Hematopoietic multipotent progenitor cell treated with erythropoietin and hydrocortisone succinate and interleukin-3 and kit ligand, for 8 days (in vitro differentiated cells): Measurements from ENCODE around the gene RNPS1.
"Not testable (repeated sequence)": the region's sequence is repeated elsewhere in the genome, so short reads cannot be mapped to it uniquely, and the experiment has no call there.

Source experiments
- DNase-seq: peaks from one replicate; pipeline ENCODE4 v3.0.0-alpha.2; 2015

RNPS1 gene

GRCh38 chr16:2253293-2253692 lies 14.6 kb downstream of the RNPS1 start:
- DNase-seq = no peak

GRCh38 chr16:2252806-2253148 lies 15.1 kb downstream of the RNPS1 start:
- no peak for DNase-seq

- DNase-seq = peak; percentile 94
Measured at GRCh38 chr16:2251296-2252111, 16.4 kb downstream of the RNPS1 start, which contains the start of gene ECI1. ECI1 (minus strand) TSS chr16:2251587; CDS start chr16:2251566, 21 bp downstream.

- DNase-seq = peak; percentile 58
Measured at GRCh38 chr16:2250652-2251295, 17.2 kb downstream of the RNPS1 start.

GRCh38 chr16:2246301-2246885 lies 21.5 kb downstream of the RNPS1 start:
- no peak for DNase-seq

- no peak for DNase-seq
Measured at GRCh38 chr16:2244926-2245795, 22.8 kb downstream of the RNPS1 start.

GRCh38 chr16:2244301-2244700 lies 23.6 kb downstream of the RNPS1 start:
- no peak for DNase-seq

- DNase-seq = no peak
Measured at GRCh38 chr16:2243781-2244180, 24.1 kb downstream of the RNPS1 start.

GRCh38 chr16:2243031-2243528 lies 24.8 kb downstream of the RNPS1 start:
- peak; percentile 11 for DNase-seq

- DNase-seq = no peak
Measured at GRCh38 chr16:2242598-2242997, 25.3 kb downstream of the RNPS1 start.

GRCh38 chr16:2240331-2240730 lies 27.6 kb downstream of the RNPS1 start:
- not testable (repeated sequence) for DNase-seq

- DNase-seq = no peak
Measured at GRCh38 chr16:2238838-2239675, 28.9 kb downstream of the RNPS1 start.

- DNase-seq = peak; percentile 10
Measured at GRCh38 chr16:2238150-2238837, 29.6 kb downstream of the RNPS1 start.

- DNase-seq = no peak
Measured at GRCh38 chr16:2237493-2238149, 30.3 kb downstream of the RNPS1 start.

GRCh38 chr16:2237102-2237482 lies 30.8 kb downstream of the RNPS1 start:
- DNase-seq = no peak

- peak; percentile 19 for DNase-seq
Measured at GRCh38 chr16:2236337-2237101, 31.4 kb downstream of the RNPS1 start, which contains the start of gene DNASE1L2. DNASE1L2 (plus strand) TSS chr16:2236444; CDS start chr16:2236817, 373 bp downstream.

- DNase-seq = no peak
Measured at GRCh38 chr16:2235695-2236336, 32.1 kb downstream of the RNPS1 start.

GRCh38 chr16:2235234-2235651 lies 32.7 kb downstream of the RNPS1 start:
- no peak for DNase-seq

- no peak for DNase-seq
Measured at GRCh38 chr16:2234813-2235170, 33.1 kb downstream of the RNPS1 start.
